GM12878 (cell line): ENCODE measurements around the gene EHD1. TPM values are rescaled to one million over a fixed set of nuclear protein-coding genes. Genes with fewer than 3 reads are reported as not detected.
A peak's percentile ranks its signal among the peaks of the same experiment; 100 is the strongest.

Experiments used
- ATAC-seq: fragments of 200-7000 bp; cut with Tn5 transposase; 3 replicates; pipeline ENCODE4 v1.9.1; 2020; ENCODE audit warnings: mild to moderate bottlenecking, moderate library complexity
- BruUV-seq: library from RNA; stranded (reverse); fragments of 400-500 nt; replicated peaks from 2 replicates; lab custom pipeline; 2021; lab: Mats Ljungman, UMichigan
- CTCF ChIA-PET: fragments of 300-600 bp; sonication (Branson Sonifier 250); formaldehyde crosslinking; extraction: SDS; loops from one replicate; lab custom pipeline; 2021; ENCODE audit warnings: inconsistent platforms; lab: Yijun Ruan, JAX
- POLR2A ChIA-PET: fragments of 350-600 bp; formaldehyde crosslinking; extraction: SDS; loops from one replicate; lab custom pipeline; 2021; ENCODE audit warnings: inconsistent platforms; lab: Charles Lee
- RAD21 ChIA-PET: fragments of 300-600 bp; sonication (Branson Sonifier 250); formaldehyde crosslinking; loops from one replicate; lab custom pipeline; 2023; ENCODE audit warnings: antibody characterized with exemption; ENCODE audit not compliant: unreplicated experiment; lab: Charles Lee
- SMC1A ChIA-PET: fragments of 300-600 bp; sonication (Branson Sonifier 250); formaldehyde crosslinking; loops from one replicate; lab custom pipeline; 2023; ENCODE audit not compliant: unreplicated experiment, uncharacterized antibody; lab: Charles Lee
- DNase-seq: peaks from one replicate; pipeline ENCODE4 v3.0.0-alpha.2; 2011; ENCODE audit warnings: low read depth, low spot score
- FAIRE-seq: peaks from 3 replicates; lab custom pipeline; 2011; peaks lifted over from hg19 to GRCh38; lab: Jason Lieb, UNC
- H2AFZ ChIP-seq: 2 replicates; pipeline ENCODE4 v1.6.0; 2011; ENCODE audit warnings: low read depth, low read length, control low read depth; ENCODE audit not compliant: control insufficient read depth
- H3K27ac ChIP-seq: 2 replicates; pipeline ENCODE4 v1.5.1; 2011; ENCODE audit warnings: control low read depth; ENCODE audit not compliant: control insufficient read depth, insufficient read depth
- H3K27me3 ChIP-seq, 2 experiments: replicated peaks in 1 of 2; 2 replicates each; pipeline versions ENCODE4 v1.6.0 to v1.6.1; 2011; ENCODE audit warnings: low read length in 1 of 2; ENCODE audit not compliant: control insufficient read depth in 2 of 2, insufficient read depth in 2 of 2
- H3K36me3 ChIP-seq, 2 experiments: 2 replicates each; pipeline ENCODE4 v1.5.1; 2011; ENCODE audit warnings: low read length in 1 of 2; ENCODE audit not compliant: control insufficient read depth in 2 of 2, insufficient read depth in 2 of 2
- H3K4me1 ChIP-seq: 2 replicates; pipeline ENCODE4 v1.6.1; 2011; ENCODE audit warnings: mild to moderate bottlenecking, low read length, moderate library complexity, mixed read lengths; ENCODE audit not compliant: control insufficient read depth, insufficient read depth
- H3K4me2 ChIP-seq: 2 replicates; pipeline ENCODE4 v1.6.0; 2011; ENCODE audit warnings: control low read depth; ENCODE audit not compliant: control insufficient read depth, insufficient read depth
- H3K4me3 ChIP-seq: fragments of 200-600 bp; sonication (generic); 2 replicates; pipeline ENCODE4 v1.5.1; 2016
- H3K79me2 ChIP-seq: 2 replicates; pipeline ENCODE4 v1.6.0; 2011; ENCODE audit warnings: low read length; ENCODE audit not compliant: control insufficient read depth, insufficient read depth
- H3K9ac ChIP-seq: 2 replicates; pipeline ENCODE4 v1.8.0; 2011; ENCODE audit warnings: low read length, control low read depth, mixed read lengths; ENCODE audit not compliant: control insufficient read depth, insufficient read depth
- H3K9me3 ChIP-seq: replicated peaks from 3 replicates; pipeline ENCODE4 v1.5.1; 2011; ENCODE audit warnings: mild to moderate bottlenecking, low read length; ENCODE audit not compliant: control insufficient read depth, insufficient read depth
- H4K20me1 ChIP-seq: 2 replicates; pipeline ENCODE4 v1.6.0; 2011; ENCODE audit not compliant: control insufficient read depth, insufficient read depth
- CEBPB ChIP-seq, 2 experiments: fragments of 150-350 bp in 1 of 2; IDR thresholded peaks; 2 replicates each; pipeline ENCODE4 v1.6.1; 2012 to 2014; ENCODE audit warnings: low read depth in 2 of 2, low read length in 2 of 2, borderline replicate concordance in 1 of 2, inconsistent platforms in 1 of 2
- ELK1 ChIP-seq: IDR thresholded peaks from 2 replicates; pipeline ENCODE4 v1.6.1; 2012; ENCODE audit warnings: low read depth, low read length, improper control_type of control experiment
- HCFC1 ChIP-seq: fragments of 150-350 bp; IDR thresholded peaks from 2 replicates; pipeline ENCODE4 v1.6.1; 2014; ENCODE audit warnings: low read length
- IRF5 ChIP-seq: fragments of 450-650 bp; IDR thresholded peaks from 2 replicates; pipeline ENCODE4 v1.6.1; 2017; ENCODE audit warnings: borderline replicate concordance
- KLF5 ChIP-seq: fragments of 450-650 bp; IDR thresholded peaks from 2 replicates; pipeline ENCODE4 v1.6.1; 2014; ENCODE audit warnings: mild to moderate bottlenecking; ENCODE audit not compliant: partially characterized antibody
- MTA2 ChIP-seq: fragments of 450-650 bp; IDR thresholded peaks from 2 replicates; pipeline ENCODE4 v1.6.1; 2016; ENCODE audit warnings: low read depth, mild to moderate bottlenecking, moderate library complexity
- MYC ChIP-seq: IDR thresholded peaks from 2 replicates; pipeline ENCODE4 v1.6.1; 2011; ENCODE audit warnings: mild to moderate bottlenecking, low read length, moderate library complexity, inconsistent platforms; ENCODE audit not compliant: insufficient read depth, insufficient replicate concordance, insufficient read length, severe bottlenecking
- POLR2AphosphoS2 ChIP-seq: IDR thresholded peaks from 2 replicates; pipeline ENCODE4 v1.6.1; 2011; ENCODE audit warnings: low read depth, mild to moderate bottlenecking, low read length, improper control_type of control experiment, moderate library complexity
- POLR2AphosphoS5 ChIP-seq: IDR thresholded peaks from 2 replicates; pipeline ENCODE4 v1.6.1; 2011; ENCODE audit warnings: mild to moderate bottlenecking, low read length, inconsistent platforms
- RAD21 ChIP-seq: IDR thresholded peaks from 2 replicates; pipeline ENCODE4 v1.6.1; 2011; ENCODE audit warnings: mild to moderate bottlenecking, low read depth, low read length, moderate library complexity; ENCODE audit not compliant: insufficient read depth
- RB1 ChIP-seq: fragments of 450-650 bp; formaldehyde crosslinking; IDR thresholded peaks from 2 replicates; pipeline ENCODE4 v1.6.1; 2017; ENCODE audit warnings: mild to moderate bottlenecking, borderline replicate concordance
- RBBP5 ChIP-seq: fragments of 200-600 bp; sonication (generic); conservative IDR thresholded peaks from 2 replicates; pipeline ENCODE4 v1.6.1; 2016
- ZBTB40 ChIP-seq: fragments of 450-650 bp; IDR thresholded peaks from 2 replicates; pipeline ENCODE4 v1.6.1; 2016; ENCODE audit warnings: mild to moderate bottlenecking, moderate library complexity, borderline replicate concordance
- ZNF217 ChIP-seq: fragments of 450-650 bp; IDR thresholded peaks from 2 replicates; pipeline ENCODE4 v1.6.1; 2017; ENCODE audit warnings: antibody characterized with exemption, mild to moderate bottlenecking
- WGBS: methylation state at CpG from one replicate; pipeline ENCODE4 v1.1.6; 2016; ENCODE audit warnings: low lambda C conversion rate; ENCODE audit not compliant: insufficient replicate concordance, insufficient coverage; ENCODE audit errors: missing lambda C conversion rate; 5-methylcytosine and 5-hydroxymethylcytosine counted together
- in situ Hi-C: fragments of 300-500 bp; cut with MboI; formaldehyde crosslinking; loops from 9 replicates; pipeline ENCODE4 v1.14.3; 2018; ENCODE audit warnings: mixed read lengths
- intact Hi-C: fragments of 100-400 bp; cut with micrococcal nuclease; formaldehyde crosslinking; loops from one replicate; pipeline ENCODE4 v1.14.2; 2022; ENCODE audit not compliant: unreplicated experiment
- polyA plus RNA-seq, 11 experiments: library from polyadenylated mRNA; depleted of rRNA in 4 of 11; unstranded in 6 of 11; stranded (reverse) in 5 of 11; fragments of >200 nt; fragmentation: Nextera tagmentation in 4 of 11; fragmentation: Illumina TruSeq in 1 of 11; extraction: Ambion mirVana in 4 of 11; extraction: Trizol in 1 of 11; gene quantifications; 1 replicate in 1 of 11; 2 replicates in 10 of 11; pipeline versions ENCODE4 v1.2.1 to v1.2.3, GENCODE V29; 2011 to 2016; ENCODE audit warnings: inconsistent platforms in 2 of 11, missing spikeins in 2 of 11, low read depth in 1 of 11
- total RNA-seq, 4 experiments: library from RNA; depleted of rRNA in 3 of 4; stranded (reverse); fragments of >200 nt in 3 of 4; fragmentation: Illumina TruSeq in 1 of 4; extraction: Trizol in 1 of 4; gene quantifications; 2 replicates each; pipeline versions ENCODE4 v1.2.1 to v1.2.3, GENCODE V29; 2013 to 2021

Gene EHD1
- total and polyA plus RNA-seq, 10 of the 15 experiments (the other 5 are each of a cell fraction or from before 2014, with no cell fraction given) = 1.0 to 165 (median 66.5) TPM

GRCh38 chr11:64849598-64850356 is 28.6 kb downstream of the EHD1 start:
- in situ Hi-C loops = loop anchor here (5.0 kb wide), 1 partner anchor 43 kb away; no protein-coding TSS in a partner anchor
- FAIRE-seq = no peak
- TF ChIP-seq POLR2AphosphoS5 (peak; percentile 48), IRF5 (no peak), RB1 (no peak), ZBTB40 (no peak), RAD21 (peak; percentile 22; the same call in 1 of the 2 replicates), ELK1 (no peak), KLF5 (no peak), MYC (no peak), POLR2AphosphoS2 (peak; percentile 17; the same call in 1 of the 2 replicates), RBBP5 (no peak), CEBPB (IDR thresholded peaks at IDR 0.05; ENCODE audit: borderline replicate concordance in 1 of 2, low read depth in 2 of 2, low read length in 2 of 2) (no peak), MTA2 (no peak), ZNF217 (no peak), HCFC1 (no peak)

More at GRCh38 chr11:64849598-64850356, 28.6 kb downstream of the EHD1 start:
- BruUV-seq = no TSS peak
- RAD21 ChIA-PET = interaction anchor here (0.6 to 12.9 kb wide), 17 partner anchors 14 to 480 kb away, joined by 3 to 316 read pairs (median 12); partner anchors contain the start of genes ARL2, BATF2, CAPN1 and EHD1
- H3K4me2 ChIP-seq = no peak overlapping the region
- peaks cover 77% of the 10 kb centered on the region for H3K4me1 ChIP-seq
- DNase-seq (no peak), ATAC-seq (no peak)
- H3K79me2 ChIP-seq = peaks cover 7% of the 10 kb centered on the region
- H3K9ac ChIP-seq = no peak overlapping the region
- intact Hi-C loops = loop anchor here (2.0 to 10.0 kb wide), 3 partner anchors 15 to 405 kb away; partner anchors contain the start of gene EHD1
- 68% methylated on average over 19 of the region's 19 CpGs for WGBS
- SMC1A ChIA-PET = interaction anchor here (1.1 to 12.7 kb wide), 10 partner anchors 14 to 262 kb away, joined by 3 to 306 read pairs (median 16); partner anchors contain the start of genes ARL2, BATF2, EHD1 and TM7SF2
- POLR2A ChIA-PET = interaction anchor here (0.9 to 24.3 kb wide), 6 partner anchors 14 to 272 kb away, joined by 4 to 620 read pairs (median 9); partner anchors contain the start of genes EHD1, FAU and MRPL49
- no peaks in the 10 kb centered on the region for H3K27me3 ChIP-seq
- no peak overlapping the region for H2AFZ ChIP-seq
- H3K36me3 ChIP-seq = peaks cover 1 to 20% of the 10 kb centered on the region in 2 experiments; a peak in 3 of 4 replicates
- no peaks in the 10 kb centered on the region for H4K20me1 ChIP-seq
- no peak overlapping the region for H3K4me3 ChIP-seq
- H3K9me3 ChIP-seq = no peaks in the 10 kb centered on the region
- peak overlapping the region; percentile 24; the same call in 1 of the 2 replicates for H3K27ac ChIP-seq
- CTCF ChIA-PET = interaction anchor here (1.0 to 28.8 kb wide), 15 partner anchors 14 to 480 kb away, joined by 3 to 1208 read pairs (median 18); partner anchors contain the start of genes ARL2, CDC42EP2, EHD1 and MAP4K2
